ENCODE results near the gene TSKU. TPM values are rescaled to one million over a fixed set of nuclear protein-coding genes. Genes with fewer than 3 reads are reported as not detected.
"Not testable (repeated sequence)": the region's sequence is repeated elsewhere in the genome, so short reads cannot be mapped to it uniquely, and the experiment has no call there.

Gene TSKU
- total RNA-seq, 4 donors from 2014 or later: 32.0 to 80.7 (median 63.4) TPM

GRCh38 chr11:76788661-76789442 lies 5.7 kb downstream of the TSKU start:
- peak; percentile 90 for DNase-seq
- Histone ChIP-seq H3K4me3 (no peak overlapping the region), H3K4me1 (peaks cover 9 to 62% (median 54%) of the 10 kb centered on the region in 4 donors), H3K27ac (peak overlapping the region; percentile 77 to 95 (median 80)), H3K27me3 (peaks cover 3% of the 10 kb centered on the region), H3K9me3 (no peaks in the 10 kb centered on the region), H3K36me3 (no peaks in the 10 kb centered on the region)
- intact Hi-C loops (cut with DNase I; ENCODE audit: low total_unique reads) (no loop called here), in situ Hi-C loops (cut with MboI; ENCODE audit: low pct_ligation_motif_present in 1 of 4, low pct_unique_long_range_greater_than_20kb in 1 of 4, low sequenced_read_pairs in 3 of 4) (no loop called here)
- WGBS, 2 donors (ENCODE audit: low coverage in 1 of 2): 56 to 61% methylated on average over 2 to 10 of the region's 10 CpGs
- TF ChIP-seq CTCF (IDR thresholded peaks at IDR 0.05): peak in 1 of 5 experiments; percentile 26
- no peak for TF ChIP-seq POLR2A (IDR thresholded peaks at IDR 0.05)
- TF ChIP-seq EP300 (IDR thresholded peaks at IDR 0.05; ENCODE audit: low read depth): no peak
- peak in 1 of 3 donors; percentile 62 for TF ChIP-seq POLR2AphosphoS5 (IDR thresholded peaks at IDR 0.05)

DNA sequence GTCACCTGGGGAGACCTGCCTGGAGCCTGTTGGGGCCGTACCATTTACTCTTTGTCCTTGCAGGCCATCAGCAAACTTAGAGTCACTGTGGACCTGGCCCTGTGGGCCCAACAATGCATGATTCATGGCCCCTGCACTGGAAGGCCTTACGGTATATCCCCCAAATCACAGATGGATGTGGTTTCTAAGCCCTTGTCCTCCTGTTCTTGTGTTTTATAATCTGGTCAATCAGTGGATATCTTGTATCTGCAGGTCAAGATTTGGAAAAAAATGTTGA lies 6.2 kb downstream of the TSKU start:
- H3K4me1 ChIP-seq: peaks cover 9 to 62% (median 53%) of the 10 kb centered on the region in 4 donors
- H3K4me3 ChIP-seq: no peak overlapping the region
- WGBS, 2 donors (ENCODE audit: low coverage in 1 of 2): 86 to 88% methylated on average over 1 to 2 of the region's 2 CpGs
- H3K36me3 ChIP-seq: no peaks in the 10 kb centered on the region
- intact Hi-C loops (cut with DNase I; ENCODE audit: low total_unique reads) (no loop called here), in situ Hi-C loops (cut with MboI; ENCODE audit: low pct_ligation_motif_present in 1 of 4, low pct_unique_long_range_greater_than_20kb in 1 of 4, low sequenced_read_pairs in 3 of 4) (no loop called here)
- no peaks in the 10 kb centered on the region for H3K9me3 ChIP-seq
- TF ChIP-seq EP300 (IDR thresholded peaks at IDR 0.05; ENCODE audit: low read depth) (no peak), POLR2A (IDR thresholded peaks at IDR 0.05) (no peak), CTCF (IDR thresholded peaks at IDR 0.05) (no peak), POLR2AphosphoS5 (IDR thresholded peaks at IDR 0.05) (no peak)
- H3K27me3 ChIP-seq: no peaks in the 10 kb centered on the region
- no peak for DNase-seq
- H3K27ac ChIP-seq: peak overlapping the region; percentile 77 to 95 (median 80)

GRCh38 chr11:76790251-76790650 lies 7.1 kb downstream of the TSKU start:
- 86% methylated on average over 5 of the region's 5 CpGs; no CpG with 5 or more reads in 1 of the 2 donors for WGBS, 2 donors (ENCODE audit: low coverage in 1 of 2)
- intact Hi-C loops (cut with DNase I; ENCODE audit: low total_unique reads) (no loop called here), in situ Hi-C loops (cut with MboI; ENCODE audit: low pct_ligation_motif_present in 1 of 4, low pct_unique_long_range_greater_than_20kb in 1 of 4, low sequenced_read_pairs in 3 of 4) (no loop called here)
- Histone ChIP-seq H3K27me3 (no peaks in the 10 kb centered on the region), H3K27ac (peak overlapping the region in 3 of 4 donors; percentile 34 to 81 (median 38)), H3K4me3 (no peak overlapping the region), H3K4me1 (peaks cover 9 to 55% (median 47%) of the 10 kb centered on the region in 4 donors), H3K36me3 (no peaks in the 10 kb centered on the region), H3K9me3 (no peaks in the 10 kb centered on the region)
- DNase-seq: peak; percentile 5
- TF ChIP-seq CTCF (IDR thresholded peaks at IDR 0.05) (no peak), POLR2AphosphoS5 (IDR thresholded peaks at IDR 0.05) (no peak), POLR2A (IDR thresholded peaks at IDR 0.05) (no peak), EP300 (IDR thresholded peaks at IDR 0.05; ENCODE audit: low read depth) (no peak)

GRCh38 chr11:76791002-76791770 lies 8.0 kb downstream of the TSKU start:
- DNase-seq; in situ Hi-C loops (cut with MboI; ENCODE audit: low pct_ligation_motif_present in 1 of 4, low pct_unique_long_range_greater_than_20kb in 1 of 4, low sequenced_read_pairs in 3 of 4); H3K4me3 ChIP-seq; H3K36me3 ChIP-seq; H3K27me3 ChIP-seq; H3K9me3 ChIP-seq; intact Hi-C loops (cut with DNase I; ENCODE audit: low total_unique reads): not testable (repeated sequence)
- WGBS, 2 donors (ENCODE audit: low coverage in 1 of 2): 84 to 86% methylated on average over 3 to 4 of the region's 4 CpGs
- Histone ChIP-seq H3K4me1 (peaks cover 9 to 50% (median 44%) of the 10 kb centered on the region in 4 donors), H3K27ac (peak overlapping the region in 3 of 4 donors; percentile 34 to 81 (median 38))

All from transverse colon (tissue), 4 donors.